Measurements from ENCODE around the gene PPP1R3A.

The PPP1R3A gene

GRCh38 chr7:113918946-113919345 is at the start of gene PPP1R3A:
Gene PPP1R3A, minus strand, starts transcription at chr7:113919009. Its CDS starts 13 bp downstream, at chr7:113918996.
- DNase-seq (ENCODE audit: low spot score): no peak
- TF ChIP-seq CTCF (IDR thresholded peaks at IDR 0.05): no peak
- no peak within 1 kb of the TSS for H3K4me3 ChIP-seq
- no peak within 1 kb of the TSS for H3K27ac ChIP-seq

- DNase-seq (ENCODE audit: low spot score): no peak
- Histone ChIP-seq H3K27ac (no peak overlapping the region), H3K4me3 (no peak overlapping the region)
- no peak for TF ChIP-seq CTCF (IDR thresholded peaks at IDR 0.05)
These were observed 44.5 kb upstream of the PPP1R3A start for GRCh38 chr7:113963356-113963755.

- no peak for DNase-seq (ENCODE audit: low spot score)
- Histone ChIP-seq H3K4me3 (no peak overlapping the region), H3K27ac (no peak overlapping the region)
- TF ChIP-seq CTCF (IDR thresholded peaks at IDR 0.05): no peak
These were observed 41.1 kb upstream of the PPP1R3A start for GRCh38 chr7:113959910-113960309.

GRCh38 chr7:113955157-113955556 is 36.3 kb upstream of the PPP1R3A start:
- no peak overlapping the region for H3K4me3 ChIP-seq
- no peak for DNase-seq (ENCODE audit: low spot score)
- no peak for TF ChIP-seq CTCF (IDR thresholded peaks at IDR 0.05)

GRCh38 chr7:113953553-113953952 is 34.7 kb upstream of the PPP1R3A start:
- no peak for TF ChIP-seq CTCF (IDR thresholded peaks at IDR 0.05)
- no peak for DNase-seq (ENCODE audit: low spot score)
- H3K27ac ChIP-seq: no peak overlapping the region
- H3K4me3 ChIP-seq: no peak overlapping the region

More at GRCh38 chr7:113955157-113955556, 36.3 kb upstream of the PPP1R3A start:
- H3K27ac ChIP-seq: no peak overlapping the region

GRCh38 chr7:113945018-113945938 is 26.5 kb upstream of the PPP1R3A start:
- no peak for DNase-seq (ENCODE audit: low spot score)
- H3K4me3 ChIP-seq: no peak overlapping the region
- no peak for TF ChIP-seq CTCF (IDR thresholded peaks at IDR 0.05)
- no peak overlapping the region for H3K27ac ChIP-seq

GRCh38 chr7:113936982-113937381 is 18.2 kb upstream of the PPP1R3A start:
- no peak overlapping the region for H3K27ac ChIP-seq
- no peak for DNase-seq (ENCODE audit: low spot score)
- no peak for TF ChIP-seq CTCF (IDR thresholded peaks at IDR 0.05)
- no peak overlapping the region for H3K4me3 ChIP-seq
